ENCODE data around the gene COPS7B. TPM values are rescaled to one million over a fixed set of nuclear protein-coding genes. Genes with fewer than 3 reads are reported as not detected.

Gene COPS7B
- total and polyA plus RNA-seq, 9 of the 15 experiments (the other 6 are each of a cell fraction or from before 2014, with no cell fraction given): 6.0 to 50.7 (median 21.8) TPM

DNA sequence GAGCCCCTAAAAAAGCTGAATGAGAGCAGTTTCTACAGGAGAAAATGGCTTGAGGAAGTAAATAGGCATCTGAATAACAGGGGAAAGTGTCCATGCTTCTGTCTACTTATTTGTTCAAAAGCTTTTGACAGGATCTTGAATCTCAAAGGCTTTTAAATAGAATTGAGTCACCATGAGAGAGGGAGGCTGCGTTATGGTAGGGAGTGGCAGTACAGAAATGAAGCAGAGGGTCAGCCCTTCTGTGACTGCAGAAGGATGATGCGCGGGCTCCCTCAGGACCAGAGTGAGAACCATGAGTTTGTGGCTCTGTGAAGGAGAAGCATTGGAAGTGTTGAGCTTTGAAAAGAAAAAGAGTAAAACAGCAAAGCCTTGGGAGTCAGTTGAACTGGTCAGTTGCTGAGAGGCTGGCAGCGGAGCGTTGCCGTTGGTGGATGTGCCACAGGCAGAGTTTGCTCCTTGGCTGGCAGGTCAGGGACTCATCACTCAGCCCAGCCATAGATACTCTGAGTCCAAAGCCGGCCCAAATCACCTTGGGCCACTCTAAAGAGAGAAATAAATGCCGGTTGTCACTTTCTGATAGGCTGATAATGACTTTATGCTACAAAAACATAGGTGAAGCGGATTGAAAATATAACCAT lies 17.4 kb downstream of the COPS7B start (continued):
- TF ChIP-seq, protein P1, sequence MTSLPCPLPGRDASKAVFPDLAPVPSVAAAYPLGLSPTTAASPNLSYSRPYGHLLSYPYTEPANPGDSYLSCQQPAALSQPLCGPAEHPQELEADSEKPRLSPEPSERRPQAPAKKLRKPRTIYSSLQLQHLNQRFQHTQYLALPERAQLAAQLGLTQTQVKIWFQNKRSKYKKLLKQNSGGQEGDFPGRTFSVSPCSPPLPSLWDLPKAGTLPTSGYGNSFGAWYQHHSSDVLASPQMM (CRISPR knock-in tag; IDR thresholded peaks at IDR 0.05): no peak
- TF ChIP-seq, protein P2, sequence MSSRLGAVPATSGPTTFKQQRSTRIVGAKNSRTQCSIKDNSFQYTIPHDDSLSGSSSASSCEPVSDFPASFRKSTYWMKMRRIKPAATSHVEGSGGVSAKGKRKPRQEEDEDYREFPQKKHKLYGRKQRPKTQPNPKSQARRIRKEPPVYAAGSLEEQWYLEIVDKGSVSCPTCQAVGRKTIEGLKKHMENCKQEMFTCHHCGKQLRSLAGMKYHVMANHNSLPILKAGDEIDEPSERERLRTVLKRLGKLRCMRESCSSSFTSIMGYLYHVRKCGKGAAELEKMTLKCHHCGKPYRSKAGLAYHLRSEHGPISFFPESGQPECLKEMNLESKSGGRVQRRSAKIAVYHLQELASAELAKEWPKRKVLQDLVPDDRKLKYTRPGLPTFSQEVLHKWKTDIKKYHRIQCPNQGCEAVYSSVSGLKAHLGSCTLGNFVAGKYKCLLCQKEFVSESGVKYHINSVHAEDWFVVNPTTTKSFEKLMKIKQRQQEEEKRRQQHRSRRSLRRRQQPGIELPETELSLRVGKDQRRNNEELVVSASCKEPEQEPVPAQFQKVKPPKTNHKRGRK (tag; IDR thresholded peaks at IDR 0.05): no peak
- no peak for TF ChIP-seq ZNF146 (CRISPR knock-in tag; IDR thresholded peaks at IDR 0.05; ENCODE audit: unreplicated experiment)
- TF ChIP-seq ZNF766 (CRISPR knock-in tag; conservative IDR thresholded peaks at IDR 0.05): no peak
- TF ChIP-seq MYNN (IDR thresholded peaks at IDR 0.05): no peak
- TF ChIP-seq MYNN (CRISPR knock-in tag; IDR thresholded peaks at IDR 0.05): no peak
- no peak for TF ChIP-seq RBFOX2 (IDR thresholded peaks at IDR 0.05; ENCODE audit: low read depth, low read length)
- TF ChIP-seq, protein P3, sequence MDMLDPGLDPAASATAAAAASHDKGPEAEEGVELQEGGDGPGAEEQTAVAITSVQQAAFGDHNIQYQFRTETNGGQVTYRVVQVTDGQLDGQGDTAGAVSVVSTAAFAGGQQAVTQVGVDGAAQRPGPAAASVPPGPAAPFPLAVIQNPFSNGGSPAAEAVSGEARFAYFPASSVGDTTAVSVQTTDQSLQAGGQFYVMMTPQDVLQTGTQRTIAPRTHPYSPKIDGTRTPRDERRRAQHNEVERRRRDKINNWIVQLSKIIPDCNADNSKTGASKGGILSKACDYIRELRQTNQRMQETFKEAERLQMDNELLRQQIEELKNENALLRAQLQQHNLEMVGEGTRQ (CRISPR knock-in tag; IDR thresholded peaks at IDR 0.05): no peak
- TF ChIP-seq EP300 (IDR thresholded peaks at IDR 0.05; ENCODE audit: low read length): no peak
- no peak for TF ChIP-seq ESRRA (IDR thresholded peaks at IDR 0.05; ENCODE audit: borderline replicate concordance, low read depth)
- TF ChIP-seq TAF15 (IDR thresholded peaks at IDR 0.05; ENCODE audit: low read depth, low read length): no peak
- TF ChIP-seq, protein P4, sequence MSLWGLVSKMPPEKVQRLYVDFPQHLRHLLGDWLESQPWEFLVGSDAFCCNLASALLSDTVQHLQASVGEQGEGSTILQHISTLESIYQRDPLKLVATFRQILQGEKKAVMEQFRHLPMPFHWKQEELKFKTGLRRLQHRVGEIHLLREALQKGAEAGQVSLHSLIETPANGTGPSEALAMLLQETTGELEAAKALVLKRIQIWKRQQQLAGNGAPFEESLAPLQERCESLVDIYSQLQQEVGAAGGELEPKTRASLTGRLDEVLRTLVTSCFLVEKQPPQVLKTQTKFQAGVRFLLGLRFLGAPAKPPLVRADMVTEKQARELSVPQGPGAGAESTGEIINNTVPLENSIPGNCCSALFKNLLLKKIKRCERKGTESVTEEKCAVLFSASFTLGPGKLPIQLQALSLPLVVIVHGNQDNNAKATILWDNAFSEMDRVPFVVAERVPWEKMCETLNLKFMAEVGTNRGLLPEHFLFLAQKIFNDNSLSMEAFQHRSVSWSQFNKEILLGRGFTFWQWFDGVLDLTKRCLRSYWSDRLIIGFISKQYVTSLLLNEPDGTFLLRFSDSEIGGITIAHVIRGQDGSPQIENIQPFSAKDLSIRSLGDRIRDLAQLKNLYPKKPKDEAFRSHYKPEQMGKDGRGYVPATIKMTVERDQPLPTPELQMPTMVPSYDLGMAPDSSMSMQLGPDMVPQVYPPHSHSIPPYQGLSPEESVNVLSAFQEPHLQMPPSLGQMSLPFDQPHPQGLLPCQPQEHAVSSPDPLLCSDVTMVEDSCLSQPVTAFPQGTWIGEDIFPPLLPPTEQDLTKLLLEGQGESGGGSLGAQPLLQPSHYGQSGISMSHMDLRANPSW (CRISPR knock-in tag; IDR thresholded peaks at IDR 0.05): no peak
- TF ChIP-seq CHD4 (IDR thresholded peaks at IDR 0.05; ENCODE audit: insufficient read depth, insufficient replicate concordance, low read depth, low read length, poor library complexity, severe bottlenecking): no peak
